ENCODE results near the gene PTPN3.
"Not testable (repeated sequence)": the region's sequence is repeated elsewhere in the genome, so short reads cannot be mapped to it uniquely, and the experiment has no call there.

Gene PTPN3

GRCh38 chr9:109401990-109402318 is 96.2 kb downstream of the PTPN3 start:
- DNase-seq (ENCODE audit: low read depth in 2 of 2, low spot score in 1 of 2): no peak

GRCh38 chr9:109401169-109401989 is 96.7 kb downstream of the PTPN3 start:
- DNase-seq (ENCODE audit: low read depth in 2 of 2, low spot score in 1 of 2): no peak

- DNase-seq (ENCODE audit: low read depth in 2 of 2, low spot score in 1 of 2): no peak
Measured at GRCh38 chr9:109399258-109399767, 98.8 kb downstream of the PTPN3 start.

- DNase-seq (ENCODE audit: low read depth in 2 of 2, low spot score in 1 of 2): no peak
Measured at GRCh38 chr9:109391176-109391575, 106.9 kb downstream of the PTPN3 start.

- no peak for DNase-seq (ENCODE audit: low read depth in 2 of 2, low spot score in 1 of 2)
Measured at GRCh38 chr9:109387856-109388255, 110.3 kb downstream of the PTPN3 start.

- DNase-seq (ENCODE audit: low read depth in 2 of 2, low spot score in 1 of 2): no peak
Measured at GRCh38 chr9:109387206-109387605, 110.9 kb downstream of the PTPN3 start.

GRCh38 chr9:109385499-109385898 is 112.6 kb downstream of the PTPN3 start:
- no peak for DNase-seq (ENCODE audit: low read depth in 2 of 2, low spot score in 1 of 2)

- no peak for DNase-seq (ENCODE audit: low read depth in 2 of 2, low spot score in 1 of 2)
Measured at GRCh38 chr9:109383947-109384346, 114.2 kb downstream of the PTPN3 start.

- DNase-seq (ENCODE audit: low read depth in 2 of 2, low spot score in 1 of 2): no peak
Measured at GRCh38 chr9:109383356-109383755, 114.8 kb downstream of the PTPN3 start.

GRCh38 chr9:109382585-109382984 is 115.5 kb downstream of the PTPN3 start:
- no peak for DNase-seq (ENCODE audit: low read depth in 2 of 2, low spot score in 1 of 2)

GRCh38 chr9:109382182-109382581 is 115.9 kb downstream of the PTPN3 start:
- no peak for DNase-seq (ENCODE audit: low read depth in 2 of 2, low spot score in 1 of 2)

- no peak for DNase-seq (ENCODE audit: low read depth in 2 of 2, low spot score in 1 of 2)
Measured at GRCh38 chr9:109381011-109381729, 116.9 kb downstream of the PTPN3 start.

GRCh38 chr9:109379513-109379912 is 118.6 kb downstream of the PTPN3 start:
- DNase-seq (ENCODE audit: low read depth in 2 of 2, low spot score in 1 of 2): no peak

- no peak for DNase-seq (ENCODE audit: low read depth in 2 of 2, low spot score in 1 of 2)
Measured at GRCh38 chr9:109378316-109378715, 119.8 kb downstream of the PTPN3 start.

- no peak for DNase-seq (ENCODE audit: low read depth in 2 of 2, low spot score in 1 of 2)
Measured at GRCh38 chr9:109372246-109372645, 125.9 kb downstream of the PTPN3 start.

- no peak for DNase-seq (ENCODE audit: low read depth in 2 of 2, low spot score in 1 of 2)
Measured at GRCh38 chr9:109371374-109371773, 126.7 kb downstream of the PTPN3 start.

- no peak for DNase-seq (ENCODE audit: low read depth in 2 of 2, low spot score in 1 of 2)
Measured at GRCh38 chr9:109369285-109369684, 128.8 kb downstream of the PTPN3 start.

- no peak for DNase-seq (ENCODE audit: low read depth in 2 of 2, low spot score in 1 of 2)
Measured at GRCh38 chr9:109360771-109361170, 137.3 kb downstream of the PTPN3 start.

GRCh38 chr9:109358968-109359603 is 139.0 kb downstream of the PTPN3 start:
- not testable (repeated sequence) for DNase-seq (ENCODE audit: low read depth in 2 of 2, low spot score in 1 of 2)

- no peak for DNase-seq (ENCODE audit: low read depth in 2 of 2, low spot score in 1 of 2)
Measured at GRCh38 chr9:109355564-109356297, 142.4 kb downstream of the PTPN3 start.

GRCh38 chr9:109354190-109354589 is 143.9 kb downstream of the PTPN3 start:
- DNase-seq (ENCODE audit: low read depth in 2 of 2, low spot score in 1 of 2): no peak

All from stimulated activated CD8-positive, alpha-beta memory T cell treated with anti-CD3 and anti-CD28 coated beads, Interleukin-4, amount 100 ng/mL, for 1 hour (primary cell).